Measurements from ENCODE around the gene TMEM87B.
"Not testable (repeated sequence)": the region's sequence is repeated elsewhere in the genome, so short reads cannot be mapped to it uniquely, and the experiment has no call there.

Gene TMEM87B

GRCh38 chr2:112033600-112033999 is 21.5 kb upstream of the TMEM87B start:
- no peak overlapping the region for H3K27ac ChIP-seq (ENCODE audit: low read depth, low read length)
- H3K4me1 ChIP-seq (ENCODE audit: insufficient read depth, low read length): peaks cover 16% of the 10 kb centered on the region
- no peak overlapping the region for H3K4me3 ChIP-seq (ENCODE audit: low read length)
- no peaks in the 10 kb centered on the region for H3K36me3 ChIP-seq (ENCODE audit: insufficient read depth, low read length)
- 0 out of 2 replicates have a peak, but pooled peaks cover 3% of the 10 kb centered on the region for H3K9me3 ChIP-seq (ENCODE audit: insufficient read depth, low read depth, low read length)
- 96% methylated on average over 1 of the region's 1 CpG for WGBS
- H3K27me3 ChIP-seq (ENCODE audit: insufficient read depth, low read length): no peaks in the 10 kb centered on the region
- H3K9ac ChIP-seq (ENCODE audit: low read depth, low read length): no peak overlapping the region

DNA sequence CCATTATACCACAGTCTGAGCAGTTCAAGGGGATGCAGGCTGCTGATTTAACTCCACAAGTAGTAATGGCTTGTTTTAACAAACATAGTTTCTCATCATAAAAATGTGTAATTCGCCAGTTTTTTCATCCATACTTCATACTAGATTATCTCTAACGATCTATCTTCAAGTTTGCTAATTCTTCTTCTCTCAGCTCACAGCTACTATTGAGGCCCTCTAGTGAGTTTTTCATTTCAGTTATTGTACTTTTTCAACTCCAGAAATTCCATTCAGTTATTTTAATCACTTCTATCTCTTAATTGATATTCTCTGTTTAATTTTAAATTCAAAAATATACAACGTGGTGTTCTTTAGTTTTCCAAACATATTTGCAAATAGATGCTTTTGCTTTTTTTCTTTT is 20.1 kb upstream of the TMEM87B start:
- Histone ChIP-seq H3K27me3 (ENCODE audit: insufficient read depth, low read length) (no peaks in the 10 kb centered on the region), H3K27ac (ENCODE audit: low read depth, low read length) (no peak overlapping the region), H3K36me3 (ENCODE audit: insufficient read depth, low read length) (no peaks in the 10 kb centered on the region), H3K9ac (ENCODE audit: low read depth, low read length) (no peak overlapping the region), H3K4me3 (ENCODE audit: low read length) (no peak overlapping the region), H3K9me3 (ENCODE audit: insufficient read depth, low read depth, low read length) (0 out of 2 replicates have a peak, but pooled peaks cover 3% of the 10 kb centered on the region), H3K4me1 (ENCODE audit: insufficient read depth, low read length) (peaks cover 16% of the 10 kb centered on the region)
- 73% methylated on average over 2 of the region's 3 CpGs for WGBS

- 100% methylated on average over 1 of the region's 1 CpG for WGBS
- Histone ChIP-seq H3K27me3 (ENCODE audit: insufficient read depth, low read length) (no peaks in the 10 kb centered on the region), H3K9me3 (ENCODE audit: insufficient read depth, low read depth, low read length) (0 out of 2 replicates have a peak, but pooled peaks cover 3% of the 10 kb centered on the region), H3K4me1 (ENCODE audit: insufficient read depth, low read length) (peaks cover 16% of the 10 kb centered on the region), H3K36me3 (ENCODE audit: insufficient read depth, low read length) (no peaks in the 10 kb centered on the region), H3K27ac (ENCODE audit: low read depth, low read length) (no peak overlapping the region), H3K9ac (ENCODE audit: low read depth, low read length) (no peak overlapping the region), H3K4me3 (ENCODE audit: low read length) (no peak overlapping the region)
Measured at GRCh38 chr2:112035786-112036185, 19.3 kb upstream of the TMEM87B start.

GRCh38 chr2:112039556-112039955 is 15.5 kb upstream of the TMEM87B start:
- H3K9me3 ChIP-seq (ENCODE audit: insufficient read depth, low read depth, low read length); H3K4me3 ChIP-seq (ENCODE audit: low read length); H3K27ac ChIP-seq (ENCODE audit: low read depth, low read length); H3K4me1 ChIP-seq (ENCODE audit: insufficient read depth, low read length); H3K9ac ChIP-seq (ENCODE audit: low read depth, low read length); H3K27me3 ChIP-seq (ENCODE audit: insufficient read depth, low read length); H3K36me3 ChIP-seq (ENCODE audit: insufficient read depth, low read length): not testable (repeated sequence)
- 65% methylated on average over 12 of the region's 12 CpGs for WGBS

DNA sequence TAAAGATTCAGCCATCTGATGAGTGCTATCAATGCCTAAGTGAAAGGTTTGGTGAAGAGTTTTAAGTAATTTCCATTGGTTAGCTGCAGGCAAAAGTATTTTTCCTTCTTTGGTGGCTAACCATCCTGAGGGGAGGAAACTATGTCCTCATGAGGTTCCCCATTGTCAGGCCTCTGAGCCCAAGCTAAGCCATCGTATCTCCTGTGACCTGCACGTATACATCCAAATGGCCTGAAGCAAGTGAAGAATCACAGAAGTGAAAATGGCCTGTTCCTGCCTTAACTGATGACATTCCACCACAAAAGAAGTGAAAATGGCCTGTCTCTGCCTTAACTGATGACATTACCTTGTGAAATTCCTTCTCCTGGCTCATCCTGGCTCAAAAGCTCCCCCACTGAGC is 15.0 kb upstream of the TMEM87B start:
- H3K36me3 ChIP-seq (ENCODE audit: insufficient read depth, low read length); H3K27ac ChIP-seq (ENCODE audit: low read depth, low read length); H3K4me1 ChIP-seq (ENCODE audit: insufficient read depth, low read length); H3K27me3 ChIP-seq (ENCODE audit: insufficient read depth, low read length); H3K9me3 ChIP-seq (ENCODE audit: insufficient read depth, low read depth, low read length); H3K4me3 ChIP-seq (ENCODE audit: low read length); H3K9ac ChIP-seq (ENCODE audit: low read depth, low read length): not testable (repeated sequence)
- 32% methylated on average over 2 of the region's 2 CpGs for WGBS

DNA sequence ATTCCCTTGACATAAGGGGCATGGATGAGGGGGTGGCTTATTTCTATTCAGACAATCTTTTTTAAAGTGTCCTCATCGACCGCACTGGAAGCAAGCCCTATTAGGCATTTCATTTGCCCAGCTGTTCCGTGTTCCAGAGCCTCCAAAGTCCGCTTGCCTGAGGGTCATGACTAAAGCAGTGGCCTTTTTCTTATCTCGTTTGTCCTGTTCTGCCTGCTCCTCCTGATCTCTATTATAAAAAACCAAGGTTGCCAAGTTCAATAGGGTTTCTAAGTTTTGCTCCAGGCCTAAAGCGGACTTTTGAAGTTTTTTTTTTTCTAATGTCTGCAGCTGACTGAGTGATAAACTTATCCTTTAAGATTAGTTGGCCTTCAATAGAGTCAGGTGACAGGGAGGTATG is 13.6 kb upstream of the TMEM87B start:
- H3K4me3 ChIP-seq (ENCODE audit: low read length); H3K27ac ChIP-seq (ENCODE audit: low read depth, low read length); H3K27me3 ChIP-seq (ENCODE audit: insufficient read depth, low read length); H3K36me3 ChIP-seq (ENCODE audit: insufficient read depth, low read length); H3K4me1 ChIP-seq (ENCODE audit: insufficient read depth, low read length); H3K9ac ChIP-seq (ENCODE audit: low read depth, low read length): not testable (repeated sequence)
- WGBS: 90% methylated on average over 6 of the region's 6 CpGs
- H3K9me3 ChIP-seq (ENCODE audit: insufficient read depth, low read depth, low read length): peaks cover 13% of the 10 kb centered on the region; the same call in 1 of the 2 replicates

GRCh38 chr2:112045446-112046014 is 9.5 kb upstream of the TMEM87B start:
- no peak overlapping the region for H3K9ac ChIP-seq (ENCODE audit: low read depth, low read length)
- H3K4me3 ChIP-seq (ENCODE audit: low read length): no peak overlapping the region
- H3K27me3 ChIP-seq (ENCODE audit: insufficient read depth, low read length): no peaks in the 10 kb centered on the region
- H3K27ac ChIP-seq (ENCODE audit: low read depth, low read length): no peak overlapping the region
- peaks cover 23% of the 10 kb centered on the region for H3K4me1 ChIP-seq (ENCODE audit: insufficient read depth, low read length)
- H3K36me3 ChIP-seq (ENCODE audit: insufficient read depth, low read length): no peaks in the 10 kb centered on the region
- peaks cover 10% of the 10 kb centered on the region; the same call in 1 of the 2 replicates for H3K9me3 ChIP-seq (ENCODE audit: insufficient read depth, low read depth, low read length)

DNA sequence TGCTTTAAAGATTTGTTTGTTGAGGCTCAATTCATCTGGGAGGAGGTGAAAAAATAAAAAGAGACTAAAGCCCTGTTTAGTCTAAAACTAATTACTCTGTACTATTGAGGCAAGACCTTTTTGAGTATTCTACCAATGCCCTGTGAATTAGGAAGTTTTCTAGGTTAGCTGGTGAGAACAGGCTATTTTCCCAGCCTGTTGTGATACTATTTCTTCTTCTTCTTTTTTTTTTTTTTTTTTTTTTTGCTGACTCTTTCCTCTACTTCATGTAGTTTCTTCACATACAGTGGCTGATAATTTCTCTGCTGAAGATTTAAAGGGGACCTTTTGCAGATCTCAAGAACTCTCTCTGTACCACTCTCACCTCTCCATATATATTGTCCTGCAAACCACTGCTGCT is 8.8 kb upstream of the TMEM87B start:
- Histone ChIP-seq H3K27ac (ENCODE audit: low read depth, low read length) (no peak overlapping the region), H3K36me3 (ENCODE audit: insufficient read depth, low read length) (no peaks in the 10 kb centered on the region)

GRCh38 chr2:112047537-112048235 is 7.4 kb upstream of the TMEM87B start:
- 59% methylated on average over 6 of the region's 7 CpGs for WGBS
- Histone ChIP-seq H3K27me3 (ENCODE audit: insufficient read depth, low read length) (no peaks in the 10 kb centered on the region), H3K9me3 (ENCODE audit: insufficient read depth, low read depth, low read length) (peaks cover 10% of the 10 kb centered on the region; the same call in 1 of the 2 replicates), H3K4me3 (ENCODE audit: low read length) (no peak overlapping the region), H3K27ac (ENCODE audit: low read depth, low read length) (peak overlapping the region; percentile 76; the same call in 1 of the 2 replicates), H3K9ac (ENCODE audit: low read depth, low read length) (peak overlapping the region; percentile 20; the same call in 1 of the 2 replicates), H3K36me3 (ENCODE audit: insufficient read depth, low read length) (no peaks in the 10 kb centered on the region), H3K4me1 (ENCODE audit: insufficient read depth, low read length) (peaks cover 20% of the 10 kb centered on the region)

More for the DNA sequence above, 8.8 kb upstream of the TMEM87B start:
- H3K4me1 ChIP-seq (ENCODE audit: insufficient read depth, low read length): peaks cover 23% of the 10 kb centered on the region
- peaks cover 10% of the 10 kb centered on the region; the same call in 1 of the 2 replicates for H3K9me3 ChIP-seq (ENCODE audit: insufficient read depth, low read depth, low read length)
- H3K9ac ChIP-seq (ENCODE audit: low read depth, low read length): no peak overlapping the region
- H3K27me3 ChIP-seq (ENCODE audit: insufficient read depth, low read length): no peaks in the 10 kb centered on the region
- H3K4me3 ChIP-seq (ENCODE audit: low read length): no peak overlapping the region

- 22% methylated on average over 4 of the region's 4 CpGs for WGBS
Measured at GRCh38 chr2:112048236-112048592, 6.9 kb upstream of the TMEM87B start.

DNA sequence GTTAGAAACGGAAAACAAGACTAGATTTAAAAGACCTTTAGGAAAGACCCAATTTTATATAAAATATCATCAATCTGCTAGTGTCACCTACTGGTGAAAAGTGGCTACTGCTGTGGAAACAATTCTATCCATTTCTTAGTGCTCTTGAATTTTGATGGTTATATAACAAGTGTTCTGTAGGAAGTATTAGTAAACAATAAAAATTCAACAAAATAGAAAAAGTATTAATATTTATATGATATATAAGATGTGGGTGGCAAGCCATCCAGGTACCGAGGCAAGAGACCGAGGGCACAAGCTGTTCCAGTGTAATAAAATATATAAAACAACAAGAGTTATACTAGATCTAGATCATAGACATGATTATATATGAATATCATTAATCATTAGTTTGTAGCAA is 6.2 kb upstream of the TMEM87B start:
- H3K4me1 ChIP-seq (ENCODE audit: insufficient read depth, low read length): peaks cover 18% of the 10 kb centered on the region
- no peak overlapping the region for H3K4me3 ChIP-seq (ENCODE audit: low read length)
- H3K36me3 ChIP-seq (ENCODE audit: insufficient read depth, low read length): no peaks in the 10 kb centered on the region
- H3K27me3 ChIP-seq (ENCODE audit: insufficient read depth, low read length): no peaks in the 10 kb centered on the region; the same call in 1 of the 2 replicates
- no peak overlapping the region for H3K27ac ChIP-seq (ENCODE audit: low read depth, low read length)
- no CpG with 5 or more reads among the region's 3 CpGs for WGBS
- no peak overlapping the region for H3K9ac ChIP-seq (ENCODE audit: low read depth, low read length)
- peaks cover 10% of the 10 kb centered on the region; the same call in 1 of the 2 replicates for H3K9me3 ChIP-seq (ENCODE audit: insufficient read depth, low read depth, low read length)

More at GRCh38 chr2:112048236-112048592, 6.9 kb upstream of the TMEM87B start:
- H3K27me3 ChIP-seq (ENCODE audit: insufficient read depth, low read length): no peaks in the 10 kb centered on the region; the same call in 1 of the 2 replicates
- no peak overlapping the region for H3K4me3 ChIP-seq (ENCODE audit: low read length)
- peaks cover 10% of the 10 kb centered on the region; the same call in 1 of the 2 replicates for H3K9me3 ChIP-seq (ENCODE audit: insufficient read depth, low read depth, low read length)
- H3K27ac ChIP-seq (ENCODE audit: low read depth, low read length): peak overlapping the region; percentile 76; the same call in 1 of the 2 replicates
- no peaks in the 10 kb centered on the region for H3K36me3 ChIP-seq (ENCODE audit: insufficient read depth, low read length)
- H3K9ac ChIP-seq (ENCODE audit: low read depth, low read length): no peak overlapping the region
- peaks cover 16% of the 10 kb centered on the region for H3K4me1 ChIP-seq (ENCODE audit: insufficient read depth, low read length)

All from HUES64 (cell line).